ENCODE data around the gene UNC5A. TPM values are rescaled to one million over a fixed set of nuclear protein-coding genes. Genes with fewer than 3 reads are reported as not detected.
A peak's percentile ranks its signal among the peaks of the same experiment; 100 is the strongest.
"Not testable (repeated sequence)": the region's sequence is repeated elsewhere in the genome, so short reads cannot be mapped to it uniquely, and the experiment has no call there.

Gene UNC5A
- total and polyA plus RNA-seq, 4 donors: 3.1 to 18.2 (median 10.2) TPM

- Histone ChIP-seq H3K27me3 (ENCODE audit: control insufficient read depth, insufficient read depth, low read length) (peaks cover 6% of the 10 kb centered on the region), H3K36me3 (ENCODE audit: control insufficient read depth, insufficient read depth, low read length) (peaks cover 64% of the 10 kb centered on the region)
Observed at GRCh38 chr5:176865964-176866363, 55.6 kb downstream of the UNC5A start.

GRCh38 chr5:176866707-176867310, 56.5 kb downstream of the UNC5A start:
- Histone ChIP-seq H3K27me3 (ENCODE audit: control insufficient read depth, insufficient read depth, low read length) (peaks cover 3% of the 10 kb centered on the region), H3K27ac (ENCODE audit: low read depth, low read length) (no peak overlapping the region), H3K9me3 (ENCODE audit: control insufficient read depth, insufficient read depth, low read length) (no peaks in the 10 kb centered on the region), H3K36me3 (ENCODE audit: control insufficient read depth, insufficient read depth, low read length) (peaks cover 64% of the 10 kb centered on the region), H3K4me3 (ENCODE audit: low read depth, low read length) (no peak overlapping the region), H3K4me1 (ENCODE audit: control insufficient read depth, insufficient read depth, low read length) (peaks cover 31% of the 10 kb centered on the region)
- WGBS (ENCODE audit: insufficient coverage): 18% methylated on average over 9 of the region's 16 CpGs
- peak in 2 of 6 donors; percentile 55 to 84 for DNase-seq (ENCODE audit: low read depth in 4 of 6, low spot score in 6 of 6)

More at GRCh38 chr5:176865964-176866363, 55.6 kb downstream of the UNC5A start:
- no peak for DNase-seq (ENCODE audit: low read depth in 4 of 6, low spot score in 6 of 6)
- 82% methylated on average over 6 of the region's 7 CpGs for WGBS (ENCODE audit: insufficient coverage)
- no peak overlapping the region for H3K27ac ChIP-seq (ENCODE audit: low read depth, low read length)
- H3K4me1 ChIP-seq (ENCODE audit: control insufficient read depth, insufficient read depth, low read length): peaks cover 34% of the 10 kb centered on the region
- no peaks in the 10 kb centered on the region for H3K9me3 ChIP-seq (ENCODE audit: control insufficient read depth, insufficient read depth, low read length)
- H3K4me3 ChIP-seq (ENCODE audit: low read depth, low read length): no peak overlapping the region

- no peak for DNase-seq (ENCODE audit: low read depth in 4 of 6, low spot score in 6 of 6)
- H3K9me3 ChIP-seq (ENCODE audit: control insufficient read depth, insufficient read depth, low read length): no peaks in the 10 kb centered on the region
- WGBS (ENCODE audit: insufficient coverage): 86% methylated on average over 14 of the region's 14 CpGs
- H3K4me3 ChIP-seq (ENCODE audit: low read depth, low read length): no peak overlapping the region
- H3K36me3 ChIP-seq (ENCODE audit: control insufficient read depth, insufficient read depth, low read length): peaks cover 57% of the 10 kb centered on the region
- H3K4me1 ChIP-seq (ENCODE audit: control insufficient read depth, insufficient read depth, low read length): peaks cover 18% of the 10 kb centered on the region
- no peak overlapping the region for H3K27ac ChIP-seq (ENCODE audit: low read depth, low read length)
- no peaks in the 10 kb centered on the region for H3K27me3 ChIP-seq (ENCODE audit: control insufficient read depth, insufficient read depth, low read length)
Observed at GRCh38 chr5:176868126-176868525, 57.8 kb downstream of the UNC5A start.

- no peak overlapping the region for H3K4me3 ChIP-seq (ENCODE audit: low read depth, low read length)
- peaks cover 57% of the 10 kb centered on the region for H3K36me3 ChIP-seq (ENCODE audit: control insufficient read depth, insufficient read depth, low read length)
- peaks cover 19% of the 10 kb centered on the region for H3K4me1 ChIP-seq (ENCODE audit: control insufficient read depth, insufficient read depth, low read length)
- WGBS (ENCODE audit: insufficient coverage): 89% methylated on average over 20 of the region's 20 CpGs
- H3K27me3 ChIP-seq (ENCODE audit: control insufficient read depth, insufficient read depth, low read length): no peaks in the 10 kb centered on the region
- no peak for DNase-seq (ENCODE audit: low read depth in 4 of 6, low spot score in 6 of 6)
- no peak overlapping the region for H3K27ac ChIP-seq (ENCODE audit: low read depth, low read length)
- no peaks in the 10 kb centered on the region for H3K9me3 ChIP-seq (ENCODE audit: control insufficient read depth, insufficient read depth, low read length)
Observed at GRCh38 chr5:176868731-176869130, 58.4 kb downstream of the UNC5A start.

GRCh38 chr5:176869501-176870109, 59.2 kb downstream of the UNC5A start:
- Histone ChIP-seq H3K36me3 (ENCODE audit: control insufficient read depth, insufficient read depth, low read length) (peaks cover 57% of the 10 kb centered on the region), H3K9me3 (ENCODE audit: control insufficient read depth, insufficient read depth, low read length) (no peaks in the 10 kb centered on the region), H3K4me3 (ENCODE audit: low read depth, low read length) (no peak overlapping the region), H3K4me1 (ENCODE audit: control insufficient read depth, insufficient read depth, low read length) (peaks cover 22% of the 10 kb centered on the region), H3K27ac (ENCODE audit: low read depth, low read length) (no peak overlapping the region), H3K27me3 (ENCODE audit: control insufficient read depth, insufficient read depth, low read length) (no peaks in the 10 kb centered on the region)
- WGBS (ENCODE audit: insufficient coverage): 80% methylated on average over 38 of the region's 38 CpGs
- no peak for DNase-seq (ENCODE audit: low read depth in 4 of 6, low spot score in 6 of 6)

GRCh38 chr5:176870110-176870591, 59.8 kb downstream of the UNC5A start:
- no peak overlapping the region for H3K4me3 ChIP-seq (ENCODE audit: low read depth, low read length)
- 57% methylated on average over 17 of the region's 17 CpGs for WGBS (ENCODE audit: insufficient coverage)
- peak in 2 of 6 donors; percentile 25 to 47 for DNase-seq (ENCODE audit: low read depth in 4 of 6, low spot score in 6 of 6)
- H3K36me3 ChIP-seq (ENCODE audit: control insufficient read depth, insufficient read depth, low read length): peaks cover 57% of the 10 kb centered on the region
- H3K27me3 ChIP-seq (ENCODE audit: control insufficient read depth, insufficient read depth, low read length): no peaks in the 10 kb centered on the region
- H3K4me1 ChIP-seq (ENCODE audit: control insufficient read depth, insufficient read depth, low read length): peaks cover 22% of the 10 kb centered on the region
- H3K9me3 ChIP-seq (ENCODE audit: control insufficient read depth, insufficient read depth, low read length): no peaks in the 10 kb centered on the region
- no peak overlapping the region for H3K27ac ChIP-seq (ENCODE audit: low read depth, low read length)

- not testable (repeated sequence) for DNase-seq (ENCODE audit: low read depth in 4 of 6, low spot score in 6 of 6); H3K9me3 ChIP-seq (ENCODE audit: control insufficient read depth, insufficient read depth, low read length); H3K27ac ChIP-seq (ENCODE audit: low read depth, low read length); H3K27me3 ChIP-seq (ENCODE audit: control insufficient read depth, insufficient read depth, low read length); H3K4me3 ChIP-seq (ENCODE audit: low read depth, low read length)
- Histone ChIP-seq H3K36me3 (ENCODE audit: control insufficient read depth, insufficient read depth, low read length) (peaks cover 57% of the 10 kb centered on the region), H3K4me1 (ENCODE audit: control insufficient read depth, insufficient read depth, low read length) (peaks cover 22% of the 10 kb centered on the region)
- 91% methylated on average over 6 of the region's 10 CpGs for WGBS (ENCODE audit: insufficient coverage)
Observed at GRCh38 chr5:176870644-176871043, 60.3 kb downstream of the UNC5A start.

GRCh38 chr5:176872586-176872985, 62.2 kb downstream of the UNC5A start:
- peaks cover 70% of the 10 kb centered on the region for H3K36me3 ChIP-seq (ENCODE audit: control insufficient read depth, insufficient read depth, low read length)
- H3K4me3 ChIP-seq (ENCODE audit: low read depth, low read length); H3K9me3 ChIP-seq (ENCODE audit: control insufficient read depth, insufficient read depth, low read length); H3K27me3 ChIP-seq (ENCODE audit: control insufficient read depth, insufficient read depth, low read length); DNase-seq (ENCODE audit: low read depth in 4 of 6, low spot score in 6 of 6); H3K27ac ChIP-seq (ENCODE audit: low read depth, low read length); H3K4me1 ChIP-seq (ENCODE audit: control insufficient read depth, insufficient read depth, low read length): not testable (repeated sequence)
- WGBS (ENCODE audit: insufficient coverage): 44% methylated on average over 1 of the region's 2 CpGs

GRCh38 chr5:176873011-176873410, 62.7 kb downstream of the UNC5A start:
- H3K4me1 ChIP-seq (ENCODE audit: control insufficient read depth, insufficient read depth, low read length); H3K4me3 ChIP-seq (ENCODE audit: low read depth, low read length); H3K27me3 ChIP-seq (ENCODE audit: control insufficient read depth, insufficient read depth, low read length); H3K9me3 ChIP-seq (ENCODE audit: control insufficient read depth, insufficient read depth, low read length); H3K27ac ChIP-seq (ENCODE audit: low read depth, low read length): not testable (repeated sequence)
- H3K36me3 ChIP-seq (ENCODE audit: control insufficient read depth, insufficient read depth, low read length): peaks cover 73% of the 10 kb centered on the region
- 33% methylated on average over 1 of the region's 2 CpGs for WGBS (ENCODE audit: insufficient coverage)
- DNase-seq (ENCODE audit: low read depth in 4 of 6, low spot score in 6 of 6): peak in 1 of 6 donors; percentile 35

Measured in spinal cord (tissue), 10 donors.